GM12878 (cell line): ENCODE results near the gene GM2A. TPM values are rescaled to one million over a fixed set of nuclear protein-coding genes. Genes with fewer than 3 reads are reported as not detected.

Experiments
- EGR1 ChIP-seq, 2 experiments: IDR thresholded peaks; 1 replicate in 1 of 2; 2 replicates in 1 of 2; pipeline ENCODE4 v1.6.1; 2011 to 2012; ENCODE audit warnings: low read depth in 2 of 2, low read length in 2 of 2, borderline replicate concordance in 1 of 2, mild to moderate bottlenecking in 1 of 2, moderate library complexity in 1 of 2
- HCFC1 ChIP-seq: fragments of 150-350 bp; IDR thresholded peaks from 2 replicates; pipeline ENCODE4 v1.6.1; 2014; ENCODE audit warnings: low read length
- IKZF1 ChIP-seq: fragments of 450-650 bp; conservative IDR thresholded peaks from 2 replicates; pipeline ENCODE4 v1.6.1; 2017; ENCODE audit warnings: antibody characterized with exemption, mild to moderate bottlenecking
- KAT2A ChIP-seq: conservative IDR thresholded peaks from 2 replicates; pipeline ENCODE4 v1.6.1; 2011; ENCODE audit warnings: low read depth, low read length; ENCODE audit not compliant: control insufficient read depth
- NR2C1 ChIP-seq: fragments of 450-650 bp; IDR thresholded peaks from 2 replicates; pipeline ENCODE4 v1.6.1; 2017; ENCODE audit warnings: antibody characterized with exemption, mild to moderate bottlenecking, moderate library complexity
- POU2F2 ChIP-seq: IDR thresholded peaks from 3 replicates; pipeline ENCODE4 v1.6.1; 2011; ENCODE audit warnings: low read depth, mild to moderate bottlenecking, low read length, borderline replicate concordance
- RBBP5 ChIP-seq: fragments of 200-600 bp; sonication (generic); conservative IDR thresholded peaks from 2 replicates; pipeline ENCODE4 v1.6.1; 2016
- RUNX3 ChIP-seq: IDR thresholded peaks from 2 replicates; pipeline ENCODE4 v1.6.1; 2012; ENCODE audit warnings: low read length, inconsistent platforms
- SMARCA5 ChIP-seq: fragments of 450-650 bp; IDR thresholded peaks from 2 replicates; pipeline ENCODE4 v1.6.1; 2017; ENCODE audit warnings: mild to moderate bottlenecking
- TCF12 ChIP-seq: IDR thresholded peaks from 2 replicates; pipeline ENCODE4 v1.6.1; 2011; ENCODE audit warnings: low read depth, mild to moderate bottlenecking, low read length
- TCF3 ChIP-seq: IDR thresholded peaks from 2 replicates; pipeline ENCODE4 v1.6.1; 2012; ENCODE audit warnings: low read depth, mild to moderate bottlenecking, low read length, borderline replicate concordance; ENCODE audit not compliant: insufficient read depth
- ZNF274 ChIP-seq: IDR thresholded peaks from one replicate; pipeline ENCODE4 v1.8.0; 2011; ENCODE audit not compliant: insufficient read length, insufficient read depth
- ZZZ3 ChIP-seq: IDR thresholded peaks from 2 replicates; pipeline ENCODE4 v1.6.1; 2011; ENCODE audit warnings: low read depth; ENCODE audit not compliant: control insufficient read depth, insufficient read length
- polyA plus RNA-seq, 11 experiments: library from polyadenylated mRNA; depleted of rRNA in 4 of 11; unstranded in 6 of 11; stranded (reverse) in 5 of 11; fragments of >200 nt; fragmentation: Nextera tagmentation in 4 of 11; fragmentation: Illumina TruSeq in 1 of 11; extraction: Ambion mirVana in 4 of 11; extraction: Trizol in 1 of 11; gene quantifications; 1 replicate in 1 of 11; 2 replicates in 10 of 11; pipeline versions ENCODE4 v1.2.1 to v1.2.3, GENCODE V29; 2011 to 2016; ENCODE audit warnings: inconsistent platforms in 2 of 11, missing spikeins in 2 of 11, low read depth in 1 of 11
- total RNA-seq, 4 experiments: library from RNA; depleted of rRNA in 3 of 4; stranded (reverse); fragments of >200 nt in 3 of 4; fragmentation: Illumina TruSeq in 1 of 4; extraction: Trizol in 1 of 4; gene quantifications; 2 replicates each; pipeline versions ENCODE4 v1.2.1 to v1.2.3, GENCODE V29; 2013 to 2021
- TF ChIP-seq, protein P1 (sequence below): IDR thresholded peaks from 2 replicates; pipeline ENCODE4 v1.6.1; 2012; ENCODE audit warnings: low read depth, low read length, improper control_type of control experiment
- TF ChIP-seq, protein P2 (sequence below): fragments of 450-650 bp; IDR thresholded peaks from 2 replicates; pipeline ENCODE4 v1.6.1; 2018; ENCODE audit warnings: mild to moderate bottlenecking, low read depth, moderate library complexity; ENCODE audit not compliant: partially characterized antibody
- TF ChIP-seq, protein P3 (sequence below): fragments of 450-650 bp; IDR thresholded peaks from 2 replicates; pipeline ENCODE4 v1.6.1; 2017; ENCODE audit warnings: borderline replicate concordance
- TF ChIP-seq, protein P4 (sequence below): fragments of 450-650 bp; IDR thresholded peaks from 2 replicates; pipeline ENCODE4 v1.6.1; 2017; ENCODE audit warnings: mild to moderate bottlenecking, moderate library complexity
- TF ChIP-seq, protein P5 (sequence below): IDR thresholded peaks from 2 replicates; pipeline ENCODE4 v1.6.1; 2012; ENCODE audit warnings: low read depth, low read length, improper control_type of control experiment

Gene GM2A
- total and polyA plus RNA-seq, 10 of the 15 experiments (the other 5 are each of a cell fraction or from before 2014, with no cell fraction given), result 33.6 to 106 (median 68.2) TPM

DNA sequence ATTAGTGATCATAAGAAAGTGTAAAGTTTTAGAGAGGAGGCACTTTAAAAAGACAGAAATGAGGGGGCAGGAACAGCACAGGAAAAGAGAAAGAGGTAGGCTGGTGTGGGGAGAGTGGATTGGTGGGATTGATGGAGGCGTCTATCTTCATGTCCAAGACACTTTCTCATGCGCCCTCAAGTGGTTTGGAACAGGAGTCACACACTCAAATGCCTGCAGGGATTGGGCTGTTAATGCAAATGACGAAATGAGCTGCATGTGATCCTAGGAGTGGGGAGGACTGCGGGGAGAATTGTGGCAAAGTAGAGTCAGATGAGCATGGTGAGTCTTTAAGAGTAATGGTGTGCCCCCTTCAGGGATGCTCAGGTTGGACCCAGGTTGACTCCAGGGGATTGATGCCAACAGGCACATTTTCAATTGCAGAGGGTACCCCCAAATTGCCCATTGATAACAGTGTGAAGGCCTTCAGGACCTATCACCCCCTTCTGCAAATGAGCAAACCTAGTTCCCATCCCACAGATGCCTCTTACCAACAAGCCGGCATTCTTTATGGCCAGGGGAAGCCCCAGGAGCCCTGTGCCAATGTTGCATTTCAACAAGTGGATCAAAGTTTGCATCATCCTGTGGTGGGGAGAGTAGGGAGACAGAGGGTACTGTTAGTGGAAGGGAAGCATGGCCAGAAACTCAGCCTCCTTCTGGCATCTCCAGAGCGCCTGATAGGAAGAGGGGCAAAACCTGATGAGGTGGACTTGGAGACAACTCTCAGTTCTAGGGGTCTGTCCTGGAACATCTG, 45.3 kb downstream of the GM2A start (continued):
- TF ChIP-seq EGR1 (IDR thresholded peaks at IDR 0.05; ENCODE audit: borderline replicate concordance in 1 of 2, low read depth in 2 of 2, low read length in 2 of 2) (no peak), RBBP5 (no peak), POU2F2 (peak; percentile 48; the same call in 1 of the 3 replicates), HCFC1 (no peak), TCF3 (no peak), RUNX3 (0 out of 2 replicates have a peak, but pooled peaks have one; percentile 23), ZZZ3 (no peak), NR2C1 (no peak), ZNF274 (no peak), TCF12 (no peak), SMARCA5 (no peak), IKZF1 (0 out of 2 replicates have a peak, but pooled peaks have one; percentile 11), KAT2A (no peak)
- TF ChIP-seq, protein P1, sequence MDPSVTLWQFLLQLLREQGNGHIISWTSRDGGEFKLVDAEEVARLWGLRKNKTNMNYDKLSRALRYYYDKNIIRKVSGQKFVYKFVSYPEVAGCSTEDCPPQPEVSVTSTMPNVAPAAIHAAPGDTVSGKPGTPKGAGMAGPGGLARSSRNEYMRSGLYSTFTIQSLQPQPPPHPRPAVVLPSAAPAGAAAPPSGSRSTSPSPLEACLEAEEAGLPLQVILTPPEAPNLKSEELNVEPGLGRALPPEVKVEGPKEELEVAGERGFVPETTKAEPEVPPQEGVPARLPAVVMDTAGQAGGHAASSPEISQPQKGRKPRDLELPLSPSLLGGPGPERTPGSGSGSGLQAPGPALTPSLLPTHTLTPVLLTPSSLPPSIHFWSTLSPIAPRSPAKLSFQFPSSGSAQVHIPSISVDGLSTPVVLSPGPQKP, result no peak
- TF ChIP-seq, protein P2, sequence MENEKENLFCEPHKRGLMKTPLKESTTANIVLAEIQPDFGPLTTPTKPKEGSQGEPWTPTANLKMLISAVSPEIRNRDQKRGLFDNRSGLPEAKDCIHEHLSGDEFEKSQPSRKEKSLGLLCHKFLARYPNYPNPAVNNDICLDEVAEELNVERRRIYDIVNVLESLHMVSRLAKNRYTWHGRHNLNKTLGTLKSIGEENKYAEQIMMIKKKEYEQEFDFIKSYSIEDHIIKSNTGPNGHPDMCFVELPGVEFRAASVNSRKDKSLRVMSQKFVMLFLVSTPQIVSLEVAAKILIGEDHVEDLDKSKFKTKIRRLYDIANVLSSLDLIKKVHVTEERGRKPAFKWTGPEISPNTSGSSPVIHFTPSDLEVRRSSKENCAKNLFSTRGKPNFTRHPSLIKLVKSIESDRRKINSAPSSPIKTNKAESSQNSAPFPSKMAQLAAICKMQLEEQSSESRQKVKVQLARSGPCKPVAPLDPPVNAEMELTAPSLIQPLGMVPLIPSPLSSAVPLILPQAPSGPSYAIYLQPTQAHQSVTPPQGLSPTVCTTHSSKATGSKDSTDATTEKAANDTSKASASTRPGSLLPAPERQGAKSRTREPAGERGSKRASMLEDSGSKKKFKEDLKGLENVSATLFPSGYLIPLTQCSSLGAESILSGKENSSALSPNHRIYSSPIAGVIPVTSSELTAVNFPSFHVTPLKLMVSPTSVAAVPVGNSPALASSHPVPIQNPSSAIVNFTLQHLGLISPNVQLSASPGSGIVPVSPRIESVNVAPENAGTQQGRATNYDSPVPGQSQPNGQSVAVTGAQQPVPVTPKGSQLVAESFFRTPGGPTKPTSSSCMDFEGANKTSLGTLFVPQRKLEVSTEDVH, result no peak
- TF ChIP-seq, protein P3, sequence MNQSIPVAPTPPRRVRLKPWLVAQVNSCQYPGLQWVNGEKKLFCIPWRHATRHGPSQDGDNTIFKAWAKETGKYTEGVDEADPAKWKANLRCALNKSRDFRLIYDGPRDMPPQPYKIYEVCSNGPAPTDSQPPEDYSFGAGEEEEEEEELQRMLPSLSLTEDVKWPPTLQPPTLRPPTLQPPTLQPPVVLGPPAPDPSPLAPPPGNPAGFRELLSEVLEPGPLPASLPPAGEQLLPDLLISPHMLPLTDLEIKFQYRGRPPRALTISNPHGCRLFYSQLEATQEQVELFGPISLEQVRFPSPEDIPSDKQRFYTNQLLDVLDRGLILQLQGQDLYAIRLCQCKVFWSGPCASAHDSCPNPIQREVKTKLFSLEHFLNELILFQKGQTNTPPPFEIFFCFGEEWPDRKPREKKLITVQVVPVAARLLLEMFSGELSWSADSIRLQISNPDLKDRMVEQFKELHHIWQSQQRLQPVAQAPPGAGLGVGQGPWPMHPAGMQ, result no peak
- TF ChIP-seq, protein P4, sequence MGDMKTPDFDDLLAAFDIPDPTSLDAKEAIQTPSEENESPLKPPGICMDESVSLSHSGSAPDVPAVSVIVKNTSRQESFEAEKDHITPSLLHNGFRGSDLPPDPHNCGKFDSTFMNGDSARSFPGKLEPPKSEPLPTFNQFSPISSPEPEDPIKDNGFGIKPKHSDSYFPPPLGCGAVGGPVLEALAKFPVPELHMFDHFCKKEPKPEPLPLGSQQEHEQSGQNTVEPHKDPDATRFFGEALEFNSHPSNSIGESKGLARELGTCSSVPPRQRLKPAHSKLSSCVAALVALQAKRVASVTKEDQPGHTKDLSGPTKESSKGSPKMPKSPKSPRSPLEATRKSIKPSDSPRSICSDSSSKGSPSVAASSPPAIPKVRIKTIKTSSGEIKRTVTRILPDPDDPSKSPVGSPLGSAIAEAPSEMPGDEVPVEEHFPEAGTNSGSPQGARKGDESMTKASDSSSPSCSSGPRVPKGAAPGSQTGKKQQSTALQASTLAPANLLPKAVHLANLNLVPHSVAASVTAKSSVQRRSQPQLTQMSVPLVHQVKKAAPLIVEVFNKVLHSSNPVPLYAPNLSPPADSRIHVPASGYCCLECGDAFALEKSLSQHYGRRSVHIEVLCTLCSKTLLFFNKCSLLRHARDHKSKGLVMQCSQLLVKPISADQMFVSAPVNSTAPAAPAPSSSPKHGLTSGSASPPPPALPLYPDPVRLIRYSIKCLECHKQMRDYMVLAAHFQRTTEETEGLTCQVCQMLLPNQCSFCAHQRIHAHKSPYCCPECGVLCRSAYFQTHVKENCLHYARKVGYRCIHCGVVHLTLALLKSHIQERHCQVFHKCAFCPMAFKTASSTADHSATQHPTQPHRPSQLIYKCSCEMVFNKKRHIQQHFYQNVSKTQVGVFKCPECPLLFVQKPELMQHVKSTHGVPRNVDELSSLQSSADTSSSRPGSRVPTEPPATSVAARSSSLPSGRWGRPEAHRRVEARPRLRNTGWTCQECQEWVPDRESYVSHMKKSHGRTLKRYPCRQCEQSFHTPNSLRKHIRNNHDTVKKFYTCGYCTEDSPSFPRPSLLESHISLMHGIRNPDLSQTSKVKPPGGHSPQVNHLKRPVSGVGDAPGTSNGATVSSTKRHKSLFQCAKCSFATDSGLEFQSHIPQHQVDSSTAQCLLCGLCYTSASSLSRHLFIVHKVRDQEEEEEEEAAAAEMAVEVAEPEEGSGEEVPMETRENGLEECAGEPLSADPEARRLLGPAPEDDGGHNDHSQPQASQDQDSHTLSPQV, result no peak
- TF ChIP-seq, protein P5, sequence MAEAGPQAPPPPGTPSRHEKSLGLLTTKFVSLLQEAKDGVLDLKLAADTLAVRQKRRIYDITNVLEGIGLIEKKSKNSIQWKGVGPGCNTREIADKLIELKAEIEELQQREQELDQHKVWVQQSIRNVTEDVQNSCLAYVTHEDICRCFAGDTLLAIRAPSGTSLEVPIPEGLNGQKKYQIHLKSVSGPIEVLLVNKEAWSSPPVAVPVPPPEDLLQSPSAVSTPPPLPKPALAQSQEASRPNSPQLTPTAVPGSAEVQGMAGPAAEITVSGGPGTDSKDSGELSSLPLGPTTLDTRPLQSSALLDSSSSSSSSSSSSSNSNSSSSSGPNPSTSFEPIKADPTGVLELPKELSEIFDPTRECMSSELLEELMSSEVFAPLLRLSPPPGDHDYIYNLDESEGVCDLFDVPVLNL, result no peak
